ENCODE data around the gene CFDP1. TPM values are rescaled to one million over a fixed set of nuclear protein-coding genes. Genes with fewer than 3 reads are reported as not detected.
A peak's percentile ranks its signal among the peaks of the same experiment; 100 is the strongest.

The CFDP1 gene
- total RNA-seq, 1 donor from 2014 or later: 37.5 TPM

DNA sequence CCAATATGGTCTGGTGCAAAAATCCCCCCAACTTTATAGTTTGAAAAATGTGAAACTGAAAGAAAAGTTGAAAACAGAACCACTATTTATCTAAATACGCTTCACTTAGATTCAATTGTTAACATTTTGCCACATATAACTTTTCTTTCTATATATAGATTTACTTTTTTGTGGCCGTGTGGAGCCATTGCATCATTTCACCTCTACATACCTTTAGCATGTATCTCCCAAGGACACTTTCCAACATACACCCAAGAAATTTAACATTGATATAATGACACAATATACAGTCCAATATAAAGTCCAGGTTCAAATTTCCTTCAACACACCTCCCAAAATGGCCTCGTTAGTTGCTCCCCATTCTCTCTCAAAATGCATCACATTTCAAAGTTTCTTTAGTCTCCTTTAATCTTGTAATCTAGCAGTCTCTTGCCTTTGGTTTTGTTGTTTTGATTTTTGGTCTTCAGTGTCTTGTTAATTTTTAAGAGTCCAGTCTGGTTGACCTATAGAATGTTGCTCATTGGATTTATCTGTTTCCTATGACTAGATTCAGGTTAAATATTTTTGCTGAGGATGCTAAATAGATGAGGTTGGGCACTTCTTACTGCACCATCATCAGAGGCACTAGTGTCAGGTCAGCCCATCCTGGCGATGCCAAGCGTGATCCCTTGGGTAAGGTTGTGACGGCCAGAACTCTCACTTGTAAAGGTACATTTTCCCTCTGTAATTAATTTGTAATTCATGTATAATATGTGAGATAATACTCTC is 117.6 kb downstream of the CFDP1 start:
- intact Hi-C loops (cut with micrococcal nuclease): no loop called here
- no peaks in the 10 kb centered on the region for H3K9me3 Mint-ChIP-seq

DNA sequence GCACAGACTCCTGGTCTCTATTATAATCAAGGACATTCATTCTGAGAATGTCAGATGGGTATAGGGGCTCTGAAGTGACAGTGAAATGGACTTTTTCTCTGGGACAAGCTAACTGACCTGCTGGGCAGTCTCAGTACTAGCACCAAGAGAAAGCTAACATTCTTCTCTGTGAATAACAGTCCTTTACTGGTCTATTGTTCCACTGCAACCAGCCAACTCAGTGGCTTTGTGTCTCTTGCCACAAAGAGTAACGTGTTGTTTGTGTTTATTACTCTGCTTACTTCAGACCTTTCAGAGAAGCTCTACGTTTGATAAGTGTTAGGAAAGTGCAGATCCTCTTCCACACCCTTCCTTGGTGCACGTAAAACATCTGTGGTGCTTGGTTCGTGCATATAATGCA is 120.4 kb downstream of the CFDP1 start:
- Mint-ChIP-seq H3K4me3 (ENCODE audit: low read depth) (no peak overlapping the region), H3K4me1 (ENCODE audit: low read depth) (peaks cover 8% of the 10 kb centered on the region), H3K27ac (no peak overlapping the region), H3K9me3 (no peaks in the 10 kb centered on the region), H3K27me3 (ENCODE audit: low read depth) (peaks cover 33% of the 10 kb centered on the region), H3K36me3 (ENCODE audit: low read depth) (peaks cover 12% of the 10 kb centered on the region)
- no peak for DNase-seq (ENCODE audit: low spot score)
- intact Hi-C loops (cut with micrococcal nuclease): no loop called here

More for the DNA sequence above, 117.6 kb downstream of the CFDP1 start:
- H3K4me3 Mint-ChIP-seq (ENCODE audit: low read depth): no peak overlapping the region
- no peak overlapping the region for H3K27ac Mint-ChIP-seq
- DNase-seq (ENCODE audit: low spot score): no peak
- H3K36me3 Mint-ChIP-seq (ENCODE audit: low read depth): peaks cover 13% of the 10 kb centered on the region
- H3K27me3 Mint-ChIP-seq (ENCODE audit: low read depth): peaks cover 39% of the 10 kb centered on the region
- H3K4me1 Mint-ChIP-seq (ENCODE audit: low read depth): peaks cover 23% of the 10 kb centered on the region

GRCh38 chr16:75311383-75311938 is 121.8 kb downstream of the CFDP1 start:
- no peak overlapping the region for H3K27ac Mint-ChIP-seq
- intact Hi-C loops (cut with micrococcal nuclease): no loop called here
- peaks cover 28% of the 10 kb centered on the region for H3K27me3 Mint-ChIP-seq (ENCODE audit: low read depth)
- peaks cover 4% of the 10 kb centered on the region for H3K4me1 Mint-ChIP-seq (ENCODE audit: low read depth)
- H3K36me3 Mint-ChIP-seq (ENCODE audit: low read depth): peaks cover 11% of the 10 kb centered on the region
- DNase-seq (ENCODE audit: low spot score): no peak
- no peak overlapping the region for H3K4me3 Mint-ChIP-seq (ENCODE audit: low read depth)
- no peaks in the 10 kb centered on the region for H3K9me3 Mint-ChIP-seq

GRCh38 chr16:75310541-75310940 is 122.8 kb downstream of the CFDP1 start:
- DNase-seq (ENCODE audit: low spot score): no peak
- H3K4me1 Mint-ChIP-seq (ENCODE audit: low read depth): peaks cover 10% of the 10 kb centered on the region
- H3K36me3 Mint-ChIP-seq (ENCODE audit: low read depth): peaks cover 11% of the 10 kb centered on the region
- no peaks in the 10 kb centered on the region for H3K9me3 Mint-ChIP-seq
- no peak overlapping the region for H3K27ac Mint-ChIP-seq
- no peak overlapping the region for H3K4me3 Mint-ChIP-seq (ENCODE audit: low read depth)
- intact Hi-C loops (cut with micrococcal nuclease): no loop called here
- peaks cover 21% of the 10 kb centered on the region for H3K27me3 Mint-ChIP-seq (ENCODE audit: low read depth)

DNA sequence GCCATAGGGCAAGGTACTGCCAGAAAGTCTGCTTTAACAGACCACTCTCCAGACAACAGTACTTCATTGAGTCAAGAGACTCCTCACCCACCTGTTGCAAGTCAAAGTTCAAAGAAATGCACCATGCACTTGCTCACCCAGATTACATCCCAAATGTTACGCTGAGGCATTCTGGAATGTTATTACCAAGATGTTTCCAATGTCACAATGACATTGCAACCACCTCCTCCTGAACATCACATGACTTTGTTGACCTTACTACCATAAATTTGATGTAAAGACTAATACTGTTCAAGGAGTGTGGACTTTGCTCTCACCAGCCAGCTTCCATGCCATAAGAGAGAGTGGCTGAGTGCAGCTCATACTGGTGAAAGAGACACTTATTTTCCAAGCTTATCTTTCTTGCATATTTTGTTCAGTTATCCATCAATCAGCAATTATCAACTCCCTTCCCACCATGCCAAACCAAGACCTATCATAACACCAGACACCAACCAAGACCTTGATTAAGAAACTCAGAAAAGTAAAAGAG is 123.3 kb downstream of the CFDP1 start:
- Mint-ChIP-seq H3K27ac (no peak overlapping the region), H3K27me3 (ENCODE audit: low read depth) (peaks cover 20% of the 10 kb centered on the region), H3K4me3 (ENCODE audit: low read depth) (no peak overlapping the region), H3K36me3 (ENCODE audit: low read depth) (peaks cover 14% of the 10 kb centered on the region), H3K9me3 (no peaks in the 10 kb centered on the region), H3K4me1 (ENCODE audit: low read depth) (peaks cover 13% of the 10 kb centered on the region)
- intact Hi-C loops (cut with micrococcal nuclease): no loop called here
- DNase-seq (ENCODE audit: low spot score): no peak

GRCh38 chr16:75309156-75309555 is 124.1 kb downstream of the CFDP1 start:
- H3K27me3 Mint-ChIP-seq (ENCODE audit: low read depth): peaks cover 17% of the 10 kb centered on the region
- DNase-seq (ENCODE audit: low spot score): no peak
- no peak overlapping the region for H3K27ac Mint-ChIP-seq
- H3K4me3 Mint-ChIP-seq (ENCODE audit: low read depth): no peak overlapping the region
- intact Hi-C loops (cut with micrococcal nuclease): no loop called here
- no peaks in the 10 kb centered on the region for H3K9me3 Mint-ChIP-seq
- peaks cover 13% of the 10 kb centered on the region for H3K4me1 Mint-ChIP-seq (ENCODE audit: low read depth)
- peaks cover 17% of the 10 kb centered on the region for H3K36me3 Mint-ChIP-seq (ENCODE audit: low read depth)

GRCh38 chr16:75308011-75308410 is 125.3 kb downstream of the CFDP1 start:
- H3K4me3 Mint-ChIP-seq (ENCODE audit: low read depth): no peak overlapping the region
- no peak overlapping the region for H3K27ac Mint-ChIP-seq
- H3K4me1 Mint-ChIP-seq (ENCODE audit: low read depth): peaks cover 13% of the 10 kb centered on the region
- intact Hi-C loops (cut with micrococcal nuclease): no loop called here
- H3K9me3 Mint-ChIP-seq: no peaks in the 10 kb centered on the region
- peaks cover 16% of the 10 kb centered on the region for H3K27me3 Mint-ChIP-seq (ENCODE audit: low read depth)
- no peak for DNase-seq (ENCODE audit: low spot score)
- peaks cover 19% of the 10 kb centered on the region for H3K36me3 Mint-ChIP-seq (ENCODE audit: low read depth)

DNA sequence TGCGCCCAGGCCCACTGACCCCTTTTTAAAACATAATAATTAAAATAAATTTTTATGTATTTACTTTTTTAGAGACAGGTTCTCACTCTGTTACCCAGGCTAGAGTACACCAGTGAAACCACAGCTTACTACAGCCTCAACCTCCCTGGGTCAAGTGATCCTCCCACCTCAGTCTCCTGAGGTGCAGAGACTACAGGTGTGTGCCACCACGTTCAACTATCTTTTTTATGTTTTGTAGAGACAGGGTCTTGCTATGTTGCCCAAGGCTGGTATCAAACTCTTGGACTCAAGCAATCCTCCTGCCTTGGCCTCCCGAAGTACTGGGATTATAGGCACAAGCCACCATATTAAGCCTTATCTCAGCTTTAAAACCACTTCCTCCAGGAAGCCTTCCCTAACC is 125.8 kb downstream of the CFDP1 start:
- DNase-seq (ENCODE audit: low spot score): no peak
- Mint-ChIP-seq H3K27me3 (ENCODE audit: low read depth) (peaks cover 13% of the 10 kb centered on the region), H3K36me3 (ENCODE audit: low read depth) (peaks cover 20% of the 10 kb centered on the region), H3K4me3 (ENCODE audit: low read depth) (no peak overlapping the region), H3K27ac (no peak overlapping the region), H3K4me1 (ENCODE audit: low read depth) (peaks cover 13% of the 10 kb centered on the region), H3K9me3 (no peaks in the 10 kb centered on the region)
- intact Hi-C loops (cut with micrococcal nuclease): no loop called here

- Mint-ChIP-seq H3K4me1 (ENCODE audit: low read depth) (peaks cover 13% of the 10 kb centered on the region), H3K27ac (no peak overlapping the region), H3K9me3 (no peaks in the 10 kb centered on the region), H3K4me3 (ENCODE audit: low read depth) (no peak overlapping the region), H3K27me3 (ENCODE audit: low read depth) (peaks cover 3% of the 10 kb centered on the region), H3K36me3 (ENCODE audit: low read depth) (peaks cover 30% of the 10 kb centered on the region)
- intact Hi-C loops (cut with micrococcal nuclease): no loop called here
- DNase-seq (ENCODE audit: low spot score): no peak
Observed at GRCh38 chr16:75306099-75306762, 127.1 kb downstream of the CFDP1 start.

DNA sequence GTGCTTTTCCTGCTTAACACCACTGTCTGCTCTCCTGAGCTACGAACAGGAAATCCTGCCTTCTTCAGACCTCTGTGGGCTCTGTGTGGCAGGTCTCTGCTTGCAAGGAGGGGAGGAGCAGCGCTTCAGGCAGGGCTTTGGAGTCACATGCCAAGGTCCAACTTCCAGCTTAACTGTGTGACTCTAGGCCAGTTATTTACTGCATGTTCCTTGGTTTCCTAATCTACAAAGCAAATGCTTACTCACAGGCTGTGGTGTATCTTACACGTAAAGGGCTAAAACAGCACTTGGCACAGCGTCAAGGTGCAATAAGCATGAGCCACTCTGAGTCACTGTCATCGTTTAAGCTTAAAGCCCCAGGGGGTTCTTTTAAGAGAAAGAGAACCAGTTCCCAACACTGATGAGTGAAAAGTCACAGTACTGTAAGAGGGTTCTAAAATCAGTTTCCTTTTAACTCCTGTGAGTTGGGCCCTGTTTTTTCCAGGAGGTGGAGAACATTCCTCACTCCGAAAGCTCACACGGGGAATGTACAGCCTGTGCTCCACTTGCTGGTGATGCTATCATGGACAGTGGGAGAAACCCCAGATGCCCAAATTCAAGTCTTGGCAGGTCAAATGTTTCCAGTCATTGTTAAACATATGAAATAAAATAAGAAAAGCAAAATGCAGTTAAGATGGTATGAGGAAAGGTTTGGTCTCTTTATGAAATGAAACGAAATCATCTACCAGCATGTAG is 127.8 kb downstream of the CFDP1 start:
- Mint-ChIP-seq H3K4me3 (ENCODE audit: low read depth) (no peak overlapping the region), H3K36me3 (ENCODE audit: low read depth) (peaks cover 36% of the 10 kb centered on the region), H3K27me3 (ENCODE audit: low read depth) (peaks cover 2% of the 10 kb centered on the region), H3K27ac (no peak overlapping the region), H3K9me3 (no peaks in the 10 kb centered on the region), H3K4me1 (ENCODE audit: low read depth) (peaks cover 13% of the 10 kb centered on the region)
- DNase-seq (ENCODE audit: low spot score): no peak
- intact Hi-C loops (cut with micrococcal nuclease): no loop called here

- intact Hi-C loops (cut with micrococcal nuclease): no loop called here
- Mint-ChIP-seq H3K9me3 (no peaks in the 10 kb centered on the region), H3K27ac (peak overlapping the region; percentile 7), H3K4me3 (ENCODE audit: low read depth) (no peak overlapping the region), H3K4me1 (ENCODE audit: low read depth) (peaks cover 13% of the 10 kb centered on the region), H3K36me3 (ENCODE audit: low read depth) (peaks cover 43% of the 10 kb centered on the region), H3K27me3 (ENCODE audit: low read depth) (no peaks in the 10 kb centered on the region)
- no peak for DNase-seq (ENCODE audit: low spot score)
Observed at GRCh38 chr16:75304521-75305363, 128.6 kb downstream of the CFDP1 start.

DNA sequence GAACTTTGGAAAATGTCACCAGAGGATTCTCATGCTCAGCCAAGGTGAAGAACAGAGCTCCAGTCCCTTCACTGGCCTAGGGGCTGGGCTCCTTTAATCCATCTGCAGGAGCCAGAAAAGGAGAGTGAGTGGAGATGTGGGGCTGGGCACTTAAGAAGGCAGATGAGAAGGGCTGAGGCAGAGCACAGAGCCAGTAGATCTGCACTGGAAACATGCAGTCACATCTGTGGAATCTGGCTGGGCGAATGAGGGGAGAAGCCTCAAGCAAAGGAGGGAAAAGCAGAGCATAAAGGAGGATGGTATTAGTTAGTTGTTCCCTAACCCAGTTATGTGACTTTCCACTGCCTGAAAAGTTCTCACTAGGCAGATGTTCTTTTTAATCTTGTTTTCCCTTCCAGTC is 131.5 kb downstream of the CFDP1 start:
- H3K27me3 Mint-ChIP-seq (ENCODE audit: low read depth): no peaks in the 10 kb centered on the region
- H3K4me1 Mint-ChIP-seq (ENCODE audit: low read depth): peaks cover 9% of the 10 kb centered on the region
- H3K27ac Mint-ChIP-seq: no peak overlapping the region
- intact Hi-C loops (cut with micrococcal nuclease): no loop called here
- H3K9me3 Mint-ChIP-seq: no peaks in the 10 kb centered on the region
- no peak overlapping the region for H3K4me3 Mint-ChIP-seq (ENCODE audit: low read depth)
- no peak for DNase-seq (ENCODE audit: low spot score)
- peaks cover 52% of the 10 kb centered on the region for H3K36me3 Mint-ChIP-seq (ENCODE audit: low read depth)

All from activated T-helper 2 cell treated with anti-CD3 and anti-CD28 coated beads, Interferon-gamma antibody, Interleukin-2, Interleukin-4, amounts not matched to agents 10 μg/mL and 5 μg/mL and 100 μg/mL, durations not matched to agents 14 hours and 24 hours and 36 hours (primary cell).